Neural cell (in vitro differentiated cells): Measurements from ENCODE around the gene FNDC11. TPM values are rescaled to one million over a fixed set of nuclear protein-coding genes. Genes with fewer than 3 reads are reported as not detected.

Experiments used
- H2AFZ ChIP-seq: fragments of 200-600, 300-800 bp; sonication (generic), shearing (Covaris generic); 2 replicates; pipeline ENCODE4 v1.6.0; 2014; ENCODE audit warnings: low read depth, mild to moderate bottlenecking, antibody characterized with exemption, low read length, moderate library complexity
- H3F3A ChIP-seq: fragments of 200-600 bp; shearing (Covaris generic); 2 replicates; pipeline ENCODE4 v1.6.1; 2016; ENCODE audit warnings: mild to moderate bottlenecking, moderate library complexity, mixed read lengths, antibody characterized with exemption, low read length; ENCODE audit not compliant: insufficient read depth, poor library complexity, severe bottlenecking
- H3K27ac ChIP-seq: fragments of 200-600, 300-800 bp; sonication (generic), shearing (Covaris generic); 2 replicates; pipeline ENCODE4 v1.5.1; 2014; ENCODE audit warnings: mild to moderate bottlenecking, low read length, moderate library complexity
- H3K27me3 ChIP-seq: fragments of 300-800, 200-600 bp; sonication (generic), shearing (Covaris generic); 2 replicates; pipeline ENCODE4 v1.6.0; 2014; ENCODE audit warnings: mild to moderate bottlenecking, low read depth, low read length, moderate library complexity; ENCODE audit not compliant: insufficient read depth
- H3K36me3 ChIP-seq: fragments of 300-800, 200-600 bp; sonication (generic), shearing (Covaris generic); 2 replicates; pipeline ENCODE4 v1.5.1; 2014; ENCODE audit warnings: mild to moderate bottlenecking, antibody characterized with exemption, low read length, moderate library complexity; ENCODE audit not compliant: insufficient read depth
- H3K4me2 ChIP-seq: fragments of 300-800, 200-600 bp; sonication (generic), shearing (Covaris generic); 2 replicates; pipeline ENCODE4 v1.6.0; 2014; ENCODE audit warnings: mild to moderate bottlenecking, low read length
- H3K4me3 ChIP-seq: fragments of 300-800, 200-600 bp; sonication (generic), shearing (Covaris generic); 2 replicates; pipeline ENCODE4 v1.5.1; 2014; ENCODE audit warnings: mild to moderate bottlenecking, low read length, moderate library complexity
- H3K79me2 ChIP-seq: fragments of 200-600 bp; shearing (Covaris generic); replicated peaks from 2 replicates; pipeline ENCODE4 v1.6.0; 2014; ENCODE audit warnings: mild to moderate bottlenecking, low read length, moderate library complexity; ENCODE audit not compliant: insufficient read depth
- H3K9ac ChIP-seq: fragments of 300-800, 200-600 bp; sonication (generic), shearing (Covaris generic); 2 replicates; pipeline ENCODE4 v1.6.1; 2016; ENCODE audit warnings: mild to moderate bottlenecking, low read length, mixed read lengths
- H3K9me2 ChIP-seq: fragments of 200-600 bp; shearing (Covaris generic); 2 replicates; pipeline ENCODE4 v1.6.1; 2016; ENCODE audit warnings: mild to moderate bottlenecking, low read length, mixed read lengths; ENCODE audit not compliant: insufficient read depth
- H3K9me3 ChIP-seq: fragments of 200-600, 300-800 bp; sonication (generic), shearing (Covaris generic); 2 replicates; pipeline ENCODE4 v1.6.1; 2016; ENCODE audit warnings: mild to moderate bottlenecking, mixed run types, low read length, moderate library complexity, mixed read lengths
- H4K20me1 ChIP-seq: fragments of 200-600 bp; shearing (Covaris generic); 2 replicates; pipeline ENCODE4 v1.6.1; 2016; ENCODE audit warnings: mild to moderate bottlenecking, mixed run types; ENCODE audit not compliant: insufficient read depth
- CTCF ChIP-seq: fragments of 450-650 bp; IDR thresholded peaks from 2 replicates; pipeline ENCODE4 v1.5.1; 2014; ENCODE audit warnings: antibody characterized with exemption, mild to moderate bottlenecking, moderate library complexity; ENCODE audit not compliant: poor library complexity, severe bottlenecking
- EP300 ChIP-seq: fragments of 450-650 bp; conservative IDR thresholded peaks from 2 replicates; pipeline ENCODE4 v1.6.1; 2014; ENCODE audit warnings: antibody characterized with exemption, mild to moderate bottlenecking, moderate library complexity; ENCODE audit not compliant: poor library complexity, severe bottlenecking
- EZH2 ChIP-seq: fragments of 200-600, 300-800 bp; shearing (Covaris generic), sonication (generic); IDR thresholded peaks from 2 replicates; pipeline ENCODE4 v1.6.1; 2014; ENCODE audit warnings: antibody characterized with exemption, low read length, borderline replicate concordance, mild to moderate bottlenecking; ENCODE audit not compliant: insufficient read depth, poor library complexity, severe bottlenecking
- MXI1 ChIP-seq: fragments of 450-650 bp; conservative IDR thresholded peaks from 2 replicates; pipeline ENCODE4 v1.6.1; 2014; ENCODE audit warnings: antibody characterized with exemption, mild to moderate bottlenecking; ENCODE audit not compliant: poor library complexity, severe bottlenecking
- POLR2AphosphoS5 ChIP-seq: IDR thresholded peaks from 2 replicates; pipeline ENCODE4 v1.6.1; 2012
- RAD21 ChIP-seq: fragments of 450-650 bp; conservative IDR thresholded peaks from 2 replicates; pipeline ENCODE4 v1.6.1; 2014; ENCODE audit warnings: antibody characterized with exemption, mild to moderate bottlenecking, moderate library complexity
- REST ChIP-seq: IDR thresholded peaks from 2 replicates; pipeline ENCODE4 v1.6.1; 2012; ENCODE audit warnings: borderline replicate concordance
- SMC3 ChIP-seq: fragments of 450-650 bp; conservative IDR thresholded peaks from 2 replicates; pipeline ENCODE4 v1.6.1; 2014; ENCODE audit warnings: antibody characterized with exemption, mild to moderate bottlenecking, moderate library complexity; ENCODE audit not compliant: poor library complexity
- TAF1 ChIP-seq: IDR thresholded peaks from 2 replicates; pipeline ENCODE4 v1.6.1; 2012; ENCODE audit warnings: low read depth
- polyA plus RNA-seq: library from polyadenylated mRNA; depleted of rRNA; stranded (reverse); fragments of >200 nt; gene quantifications from 2 replicates; pipeline ENCODE4 v1.2.3, GENCODE V29; 2014

Gene FNDC11
- polyA plus RNA-seq, 1 donor from 2014 or later = 1.9 TPM

DNA sequence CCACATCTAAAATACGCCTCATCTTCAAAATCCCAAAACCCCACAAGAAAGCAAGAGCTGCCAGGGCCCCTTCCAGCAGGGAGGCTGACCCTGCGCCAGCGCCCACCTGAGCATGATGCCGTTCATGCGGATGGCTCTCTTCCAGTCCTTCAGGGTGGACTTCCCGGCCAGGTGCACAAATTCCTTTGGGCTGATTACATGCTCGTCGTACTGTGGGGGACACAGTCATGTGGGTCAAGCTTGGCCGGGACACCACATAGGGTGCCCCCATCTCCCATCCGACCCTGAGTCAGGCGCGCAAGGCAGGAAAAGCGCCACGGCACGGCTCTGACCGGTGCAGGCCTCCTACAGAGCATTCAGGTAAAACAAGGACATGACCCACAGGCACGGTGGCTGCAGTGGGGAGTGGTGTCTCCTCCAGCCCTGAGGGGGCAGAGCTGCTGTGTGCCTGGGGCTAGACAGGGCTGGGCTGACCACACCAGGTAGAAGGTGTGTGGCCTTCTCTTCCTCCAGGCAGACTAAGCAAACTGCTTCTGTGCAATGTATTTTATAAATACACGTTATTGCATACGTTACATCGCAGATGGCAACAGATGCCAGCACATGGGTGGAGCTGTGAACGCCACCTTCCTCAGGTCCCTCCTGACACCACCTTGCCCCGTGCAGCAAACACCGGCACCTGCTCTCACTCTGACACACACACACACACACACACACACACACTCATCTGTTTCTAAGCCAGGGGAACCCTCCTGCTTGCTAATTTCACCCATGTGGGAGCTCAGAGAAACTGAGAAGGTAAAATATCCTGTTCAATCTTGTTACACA lies 43.9 kb downstream of the FNDC11 start:
- Histone ChIP-seq H4K20me1 (no peaks in the 10 kb centered on the region), H3K79me2 (no peaks in the 10 kb centered on the region), H3K27me3 (no peaks in the 10 kb centered on the region), H3K4me3 (no peak overlapping the region), H3K9ac (no peak overlapping the region), H3K27ac (no peak overlapping the region), H3K36me3 (no peaks in the 10 kb centered on the region), H3F3A (no peaks in the 10 kb centered on the region), H3K9me2 (no peaks in the 10 kb centered on the region), H3K4me2 (no peak overlapping the region), H3K9me3 (no peaks in the 10 kb centered on the region), H2AFZ (no peak overlapping the region)
- TF ChIP-seq MXI1 = no peak
- TF ChIP-seq POLR2AphosphoS5 = no peak
- TF ChIP-seq EZH2 = no peak
- TF ChIP-seq CTCF = no peak
- TF ChIP-seq REST = no peak
- no peak for TF ChIP-seq SMC3
- no peak for TF ChIP-seq RAD21
- no peak for TF ChIP-seq EP300
- TF ChIP-seq TAF1 = no peak

DNA sequence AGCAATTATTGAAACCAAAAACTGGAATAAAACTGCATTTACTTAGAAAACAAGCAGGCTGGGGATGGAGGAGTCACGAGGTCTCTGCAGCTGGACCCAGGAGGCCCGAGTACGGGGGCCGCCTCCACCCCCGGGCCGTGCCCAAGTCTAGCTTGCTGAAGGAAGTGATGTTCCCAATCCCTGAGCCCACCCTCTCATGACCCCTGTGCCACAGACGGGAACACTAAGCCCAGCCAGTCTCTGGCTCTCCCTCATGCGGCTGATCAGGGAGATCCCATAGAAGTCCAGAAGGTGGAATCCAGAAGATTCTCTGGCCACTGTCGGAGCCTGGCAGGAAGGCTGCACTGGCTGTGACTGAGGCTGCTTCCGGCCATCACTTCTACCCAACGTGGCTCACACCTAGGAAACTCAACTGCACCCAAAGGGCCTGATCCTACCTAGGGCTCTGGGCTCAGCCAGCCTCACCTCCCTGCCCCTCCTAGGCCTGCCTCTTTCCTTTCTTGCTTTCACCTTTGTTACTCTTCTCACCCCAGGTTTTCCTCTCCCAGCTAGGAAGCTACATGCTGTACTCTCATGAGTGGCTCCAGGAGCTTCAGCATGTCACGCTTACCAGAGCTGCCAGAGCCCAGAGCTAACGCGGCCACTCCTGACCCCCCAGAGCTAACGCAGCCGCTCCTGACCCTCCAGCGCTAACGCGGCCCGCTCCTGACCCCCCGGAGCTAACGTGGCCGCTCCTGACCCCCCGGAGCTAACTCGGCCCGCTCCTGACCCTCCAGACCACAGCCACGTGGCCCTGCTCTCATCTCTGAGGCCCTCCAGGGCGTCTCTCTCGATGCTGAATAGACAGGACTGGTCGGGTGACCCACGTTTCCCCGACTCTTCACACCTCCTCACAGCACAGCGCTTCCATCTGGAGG lies 44.8 kb downstream of the FNDC11 start:
- TF ChIP-seq MXI1 (no peak), EZH2 (no peak), TAF1 (no peak), EP300 (no peak), CTCF (no peak), POLR2AphosphoS5 (no peak)
- no peak overlapping the region for H3K4me2 ChIP-seq
- H3K79me2 ChIP-seq = no peaks in the 10 kb centered on the region
- H3K27ac ChIP-seq = no peak overlapping the region
- H4K20me1 ChIP-seq = no peaks in the 10 kb centered on the region
- H3K9ac ChIP-seq = no peak overlapping the region
- H3K9me2 ChIP-seq = no peaks in the 10 kb centered on the region
- H3K9me3 ChIP-seq = no peaks in the 10 kb centered on the region
- no peaks in the 10 kb centered on the region for H3F3A ChIP-seq
- no peaks in the 10 kb centered on the region for H3K36me3 ChIP-seq
- no peak overlapping the region for H3K4me3 ChIP-seq
- no peaks in the 10 kb centered on the region for H3K27me3 ChIP-seq
- H2AFZ ChIP-seq = no peak overlapping the region
